HG03175 (cell line): ENCODE data around the gene TMOD2.

Experiments used
- ATAC-seq: cut with Tn5 transposase; IDR thresholded peaks from one replicate; pipeline ENCODE4 v1.9.1; 2021; ENCODE audit warnings: mild to moderate bottlenecking, moderate library complexity; ENCODE audit not compliant: unreplicated experiment

Gene TMOD2

DNA sequence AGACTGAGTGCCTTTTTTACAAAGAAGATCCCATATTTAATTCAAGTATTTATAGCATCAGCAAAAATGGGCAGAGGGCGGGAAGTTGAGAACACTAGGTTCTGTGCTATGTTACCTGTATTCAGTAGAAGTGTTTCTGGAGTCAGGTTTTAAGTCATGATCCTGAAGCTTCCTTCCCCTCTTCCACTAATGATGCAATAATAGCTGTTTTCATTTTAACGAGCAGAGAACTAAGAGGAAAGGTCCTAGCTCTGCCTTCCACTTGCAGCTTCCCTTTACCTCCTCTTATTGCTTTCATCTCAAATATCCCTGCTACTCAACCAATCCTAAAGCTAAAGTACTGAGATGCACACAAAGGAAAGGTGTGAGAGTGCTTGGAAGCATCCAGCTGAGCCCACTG lies 61.2 kb downstream of the TMOD2 start:
- ATAC-seq = no peak

- ATAC-seq = no peak
These were observed 63.2 kb downstream of the TMOD2 start for GRCh38 chr15:51814606-51815005.

DNA sequence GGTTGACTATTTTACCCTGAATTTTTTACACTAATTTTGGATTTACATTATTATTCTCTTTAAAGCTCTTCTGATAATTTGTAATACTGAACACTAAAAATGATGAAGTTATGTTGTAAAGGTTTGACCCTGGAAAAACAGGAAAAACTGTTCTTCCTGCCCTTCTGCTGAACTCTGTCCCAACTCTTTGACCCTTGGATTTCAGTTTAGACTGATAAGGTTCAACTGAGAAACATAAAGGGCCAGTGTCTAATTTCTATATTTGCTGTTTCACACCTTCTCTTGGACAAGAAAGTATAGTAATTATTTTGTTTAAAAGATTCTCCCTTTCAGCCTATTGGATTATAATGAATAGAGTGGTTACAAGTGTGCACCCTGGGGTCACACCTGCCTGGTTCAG lies 65.2 kb downstream of the TMOD2 start:
- ATAC-seq = no peak

DNA sequence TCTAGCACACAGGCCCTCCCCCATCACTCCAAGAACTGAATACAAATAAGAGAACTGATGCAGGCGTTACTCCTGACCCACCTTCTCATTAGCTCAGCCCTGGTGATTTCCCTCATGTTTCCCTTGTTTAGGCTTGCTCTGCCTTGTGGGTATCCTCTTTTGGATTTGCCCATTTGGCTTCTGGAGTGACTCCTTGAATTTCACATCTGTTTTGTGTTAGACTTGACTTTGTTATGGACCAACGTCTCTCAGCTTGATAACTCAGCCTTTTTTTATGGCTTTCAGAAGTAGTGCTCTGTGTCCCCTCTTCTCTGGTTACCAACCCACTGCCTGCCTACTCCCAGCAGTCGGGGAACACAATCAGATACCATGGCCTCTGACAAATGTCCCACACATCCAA lies 66.8 kb downstream of the TMOD2 start:
- ATAC-seq = no peak

DNA sequence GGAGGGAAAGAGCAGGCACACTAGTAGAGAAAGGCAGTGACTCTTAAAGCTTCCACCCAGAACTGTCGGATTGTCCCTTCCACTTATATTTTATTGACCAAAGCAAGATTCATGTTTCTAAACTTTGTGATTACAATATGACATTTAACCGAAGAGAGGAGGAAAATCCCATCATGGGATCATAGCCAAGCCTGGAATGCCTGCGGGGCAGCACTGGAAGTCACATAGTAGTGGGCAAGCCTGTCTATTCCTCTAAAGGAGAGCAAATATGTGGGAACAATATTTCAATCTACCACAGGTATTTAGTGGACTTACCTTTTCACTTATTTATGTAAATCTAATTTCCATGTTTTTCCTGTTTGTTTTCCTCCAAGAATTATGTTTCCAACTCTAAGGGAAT lies 74.3 kb downstream of the TMOD2 start:
- no peak for ATAC-seq

DNA sequence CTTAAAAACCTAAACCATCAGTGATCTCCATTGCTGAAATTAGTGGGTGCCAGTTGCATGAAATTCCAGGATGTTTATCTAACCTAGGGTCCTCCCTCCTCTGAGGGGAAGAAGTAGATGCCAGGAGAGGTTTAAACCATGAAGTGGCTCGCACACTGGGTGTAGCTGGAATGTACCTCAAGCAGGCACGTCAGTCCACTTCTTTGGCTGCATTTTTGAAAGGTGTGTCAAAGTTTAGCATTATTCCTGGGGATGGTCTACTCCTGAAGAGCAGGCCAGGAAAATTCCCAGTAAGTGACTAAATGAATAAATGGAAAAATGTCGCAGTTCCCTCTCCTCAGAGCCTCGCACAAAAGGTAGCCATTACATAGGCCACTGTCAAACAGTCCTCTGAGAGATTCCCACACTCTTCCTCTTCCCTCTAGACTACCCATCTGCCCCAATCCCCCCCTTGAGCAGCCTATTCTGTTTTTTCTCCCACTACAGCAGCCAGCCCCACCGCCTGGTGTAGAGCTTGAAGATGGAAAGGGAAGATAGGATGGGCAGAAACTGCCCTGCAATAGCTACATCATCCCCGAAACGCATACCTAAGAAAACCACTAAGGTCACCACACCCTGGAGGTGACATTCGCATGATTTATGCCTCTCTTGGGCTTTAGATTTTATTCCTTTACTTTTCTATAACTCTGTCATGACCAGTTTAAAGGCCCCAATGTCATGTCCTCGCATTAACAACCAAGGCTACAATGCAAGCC lies 77.4 kb downstream of the TMOD2 start:
- no peak for ATAC-seq

- peak; percentile 88 for ATAC-seq
These were observed 78.2 kb downstream of the TMOD2 start, which contains the start of gene TMOD3 for GRCh38 chr15:51829376-51830275. Gene TMOD3 (plus strand): TSS chr15:51829653. CDS start chr15:51862885, 33,232 bp downstream.

- no peak for ATAC-seq
These were observed 78.9 kb downstream of the TMOD2 start for GRCh38 chr15:51830276-51830806.

- ATAC-seq = no peak
These were observed 82.4 kb downstream of the TMOD2 start for GRCh38 chr15:51833772-51834171.

- peak; percentile 89 for ATAC-seq
These were observed 86.4 kb downstream of the TMOD2 start for GRCh38 chr15:51837792-51838251.

DNA sequence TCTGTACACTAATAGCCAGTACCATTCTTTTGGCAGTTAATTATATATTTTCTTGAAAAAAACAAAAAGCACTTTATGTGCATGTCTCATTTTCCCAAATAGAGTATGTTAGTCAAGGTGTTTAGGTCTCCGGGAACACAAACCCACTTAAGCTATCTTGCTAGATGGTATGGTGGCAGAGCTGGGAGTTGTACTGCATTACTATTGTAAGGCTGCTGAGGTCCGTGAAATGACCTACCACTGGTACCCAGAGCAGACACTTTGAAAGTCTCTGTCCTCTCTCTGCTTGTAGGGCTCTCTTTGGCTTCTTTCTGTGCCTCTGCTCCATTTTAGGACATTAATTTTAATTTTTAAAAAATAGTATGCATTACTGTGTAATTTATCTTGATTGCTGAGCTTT lies 86.9 kb downstream of the TMOD2 start:
- no peak for ATAC-seq

GRCh38 chr15:51840692-51841091 lies 89.3 kb downstream of the TMOD2 start:
- no peak for ATAC-seq

DNA sequence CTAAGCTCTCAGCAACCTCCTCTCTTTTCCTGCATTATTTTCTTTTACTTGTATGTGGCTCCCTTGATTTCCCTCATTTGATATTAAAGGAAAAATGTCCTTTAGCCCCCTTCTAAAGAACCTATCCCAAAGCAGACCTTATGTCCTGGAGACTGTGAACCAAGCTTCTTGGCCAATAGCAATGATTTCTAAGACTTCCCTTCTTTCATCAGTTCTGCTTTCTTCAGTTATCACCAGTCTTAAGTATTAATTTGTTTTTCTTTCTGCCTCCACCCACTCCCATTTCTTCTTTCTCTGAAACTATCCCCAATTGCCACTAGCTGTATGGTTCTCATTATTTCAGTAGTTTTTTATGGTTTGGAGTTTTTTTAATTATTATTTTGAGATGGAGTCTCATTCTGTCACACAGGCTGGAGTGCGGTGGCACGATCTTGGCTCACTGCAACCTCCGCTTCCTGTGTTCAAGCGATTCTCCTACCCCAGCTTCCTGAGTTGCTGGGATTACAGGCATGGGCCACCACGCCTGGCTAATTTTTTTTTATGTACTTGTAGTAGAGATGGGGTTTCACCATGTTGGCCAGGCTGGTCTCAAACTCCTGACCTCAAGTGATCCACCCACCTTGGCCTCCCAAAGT lies 90.1 kb downstream of the TMOD2 start:
- no peak for ATAC-seq

DNA sequence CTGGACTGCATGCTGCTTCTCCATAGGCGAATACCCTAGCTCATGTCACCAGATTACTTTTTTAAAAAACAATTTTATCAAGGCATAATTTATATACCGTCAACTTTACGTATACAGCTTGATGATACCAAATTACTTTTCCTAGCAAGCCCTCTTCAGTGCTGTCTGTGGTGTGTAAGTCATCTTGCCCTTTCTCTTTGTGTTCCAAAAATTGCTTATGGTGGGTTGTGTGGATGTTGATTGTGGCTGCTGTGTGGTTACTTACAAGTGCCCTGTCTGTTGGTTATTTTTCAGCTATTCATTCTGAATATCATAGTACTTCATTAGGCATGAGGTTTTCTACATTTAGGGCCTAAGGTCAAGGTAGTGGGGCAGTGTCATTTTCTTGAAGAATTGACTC lies 90.9 kb downstream of the TMOD2 start:
- no peak for ATAC-seq

DNA sequence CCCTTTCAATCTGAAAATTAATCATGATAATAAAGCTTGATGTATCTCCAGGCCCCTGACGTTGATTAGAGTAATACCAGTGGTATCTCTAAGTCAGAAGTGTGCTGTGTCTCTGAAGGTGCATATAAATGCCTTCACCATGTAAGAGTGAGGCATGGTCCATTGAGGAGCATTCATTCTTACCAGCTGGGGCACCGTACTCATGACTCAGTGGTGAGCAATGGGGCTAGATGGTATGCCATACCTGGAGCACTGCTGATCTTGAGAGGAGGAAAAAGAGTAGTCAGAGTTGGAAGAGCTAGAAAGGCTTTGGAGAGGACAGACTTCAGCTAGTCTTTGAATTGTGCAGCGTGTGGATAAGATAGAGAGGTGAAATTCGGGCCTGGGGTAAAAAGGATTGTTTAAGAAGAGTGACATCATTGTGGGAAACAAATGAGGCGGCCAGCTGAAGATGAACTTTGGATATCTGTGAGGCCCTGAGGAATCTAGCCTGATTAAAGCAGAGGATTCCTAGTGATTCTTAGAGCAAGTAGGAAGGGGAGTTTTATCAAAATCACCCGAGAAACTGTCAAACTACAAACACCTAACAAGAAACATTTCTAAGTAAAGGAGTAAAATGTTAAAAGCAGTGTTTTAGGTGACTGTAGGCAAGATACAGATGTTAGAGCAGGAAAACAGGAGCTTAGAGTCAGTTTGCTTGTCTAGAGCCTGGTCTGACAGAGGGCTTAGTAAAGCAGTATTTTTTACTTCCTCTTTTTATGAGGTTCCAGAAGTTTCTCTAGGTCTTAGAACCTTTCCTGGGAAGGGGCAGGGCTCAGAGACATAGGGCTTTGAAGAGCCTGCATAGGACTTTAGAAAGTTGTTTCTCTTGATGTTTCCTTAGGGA lies 91.7 kb downstream of the TMOD2 start:
- peak; percentile 45 for ATAC-seq

DNA sequence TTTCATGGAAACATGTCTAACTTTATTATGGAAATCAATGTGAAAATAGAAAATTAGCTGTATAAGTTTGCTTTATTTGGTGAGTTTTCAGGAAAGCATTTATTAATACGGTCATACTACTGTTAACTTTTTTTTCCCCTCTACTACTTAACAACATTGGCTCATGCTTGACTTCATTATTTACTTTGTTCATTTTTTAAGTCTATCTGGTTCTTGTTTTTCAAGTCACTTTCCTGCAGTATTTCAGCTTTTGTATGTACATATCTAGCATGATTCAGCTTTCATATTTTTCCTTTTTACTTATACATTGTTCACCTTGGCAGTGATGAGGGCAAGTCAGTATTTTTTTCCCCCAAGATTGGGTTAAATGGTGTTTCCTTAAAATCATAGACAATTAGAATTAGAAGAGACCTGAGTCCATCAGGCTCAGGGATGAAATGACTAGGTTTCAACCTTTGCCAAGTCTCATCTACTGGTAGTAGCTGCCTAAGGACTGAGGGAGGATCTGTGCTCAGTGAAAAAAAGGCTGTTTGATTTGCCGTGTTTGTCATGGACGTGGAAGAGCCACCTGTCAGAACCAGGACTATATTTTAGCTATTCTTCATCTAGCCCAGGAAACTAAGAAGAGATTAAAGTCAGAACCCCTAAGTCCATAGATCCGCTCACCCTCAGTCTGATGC lies 93.5 kb downstream of the TMOD2 start:
- ATAC-seq = no peak

- ATAC-seq = no peak
These were observed 94.7 kb downstream of the TMOD2 start for GRCh38 chr15:51846066-51846462.

- ATAC-seq = no peak
These were observed 95.2 kb downstream of the TMOD2 start for GRCh38 chr15:51846463-51847230.

- ATAC-seq = no peak
These were observed 97.4 kb downstream of the TMOD2 start for GRCh38 chr15:51848811-51849210.
